ENCODE measurements around the gene PSG7. TPM values are rescaled to one million over a fixed set of nuclear protein-coding genes. Genes with fewer than 3 reads are reported as not detected.
"Not testable (repeated sequence)": the region's sequence is repeated elsewhere in the genome, so short reads cannot be mapped to it uniquely, and the experiment has no call there.

Gene PSG7
- total and polyA plus RNA-seq, 3 experiments from 2014 or later = not detected

DNA sequence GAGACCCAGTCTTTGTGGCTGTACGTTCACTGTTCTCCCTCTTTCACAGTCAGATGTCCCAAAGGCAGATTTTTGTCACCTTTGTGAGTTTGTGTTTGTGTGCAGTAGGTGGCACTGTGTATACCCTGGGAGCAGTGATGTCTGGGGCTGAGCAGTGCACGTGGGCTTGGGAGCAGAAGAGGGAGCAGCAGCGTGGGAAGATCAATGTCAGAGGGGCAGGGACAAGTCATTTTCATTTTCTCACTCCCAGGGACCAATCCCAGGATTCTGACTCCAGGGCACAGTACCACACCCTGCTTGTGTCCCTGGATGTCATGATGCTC is 17.3 kb downstream of the PSG7 start:
- no peaks in the 10 kb centered on the region for H3K36me3 ChIP-seq (ENCODE audit: insufficient read depth, low read length)
- no peak overlapping the region for H3K27ac ChIP-seq (ENCODE audit: low read depth, low read length)
- no peak overlapping the region for H3K4me3 Mint-ChIP-seq
- no peaks in the 10 kb centered on the region for H3K27me3 ChIP-seq (ENCODE audit: insufficient read depth, low read length, poor library complexity, severe bottlenecking)
- ChIA-PET CTCF (no interaction called here), POLR2A (no interaction called here)
- DNase-seq = no peak
- H3K4me1 Mint-ChIP-seq = no peaks in the 10 kb centered on the region
- no peaks in the 10 kb centered on the region for H3K9me3 Mint-ChIP-seq
- H3K36me3 Mint-ChIP-seq = no peaks in the 10 kb centered on the region
- peaks cover 9 to 10% of the 10 kb centered on the region in 2 donors for H3K27me3 Mint-ChIP-seq
- no peaks in the 10 kb centered on the region for H3K4me1 ChIP-seq (ENCODE audit: insufficient read depth, low read length)
- H3K9me3 ChIP-seq (ENCODE audit: low read length) = no peaks in the 10 kb centered on the region
- H3K4me3 ChIP-seq (ENCODE audit: low read length) = no peak overlapping the region
- H3K27ac Mint-ChIP-seq = no peak overlapping the region

DNA sequence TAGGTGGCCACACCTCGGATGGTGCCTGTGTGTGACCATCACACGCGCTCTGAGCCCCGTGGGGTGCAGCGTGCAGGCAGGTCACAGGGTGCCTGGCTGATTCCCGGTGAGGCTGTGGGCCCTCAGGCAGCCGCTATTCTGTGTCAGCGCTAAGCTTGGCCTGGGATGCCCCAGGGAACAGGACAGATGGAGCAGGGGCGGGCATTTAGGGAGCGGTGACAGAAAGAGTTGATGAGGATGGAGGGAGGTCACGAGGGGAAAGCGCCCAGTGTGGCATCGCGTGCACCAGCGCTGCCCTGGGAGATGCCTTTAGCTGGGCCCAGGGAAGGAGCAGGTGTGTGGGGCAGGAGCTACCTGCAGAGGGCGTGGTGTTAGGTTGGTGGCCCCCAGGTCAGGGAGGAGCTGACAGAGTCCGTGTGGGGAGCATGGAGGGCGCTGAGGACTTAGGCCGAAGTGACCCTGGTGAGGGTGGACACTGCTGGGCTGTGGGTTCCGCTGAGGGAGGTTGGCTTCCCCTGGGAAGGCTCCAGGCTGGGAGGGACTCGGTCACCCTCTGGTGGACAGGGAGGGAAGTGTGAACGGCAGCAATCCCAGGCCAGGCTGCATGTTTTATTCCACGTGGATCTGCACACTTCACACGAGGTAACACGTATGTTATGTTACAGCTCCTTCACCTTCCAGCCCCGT is 17.8 kb downstream of the PSG7 start:
- H3K9me3 Mint-ChIP-seq; H3K9me3 ChIP-seq (ENCODE audit: low read length); H3K4me3 Mint-ChIP-seq; H3K36me3 ChIP-seq (ENCODE audit: insufficient read depth, low read length); H3K4me1 ChIP-seq (ENCODE audit: insufficient read depth, low read length); POLR2A ChIA-PET; H3K27me3 ChIP-seq (ENCODE audit: insufficient read depth, low read length, poor library complexity, severe bottlenecking); H3K27ac Mint-ChIP-seq; DNase-seq; H3K4me1 Mint-ChIP-seq; CTCF ChIA-PET; H3K27ac ChIP-seq (ENCODE audit: low read depth, low read length); H3K4me3 ChIP-seq (ENCODE audit: low read length); H3K36me3 Mint-ChIP-seq: not testable (repeated sequence)
- peaks cover 9 to 10% of the 10 kb centered on the region in 2 donors for H3K27me3 Mint-ChIP-seq

DNA sequence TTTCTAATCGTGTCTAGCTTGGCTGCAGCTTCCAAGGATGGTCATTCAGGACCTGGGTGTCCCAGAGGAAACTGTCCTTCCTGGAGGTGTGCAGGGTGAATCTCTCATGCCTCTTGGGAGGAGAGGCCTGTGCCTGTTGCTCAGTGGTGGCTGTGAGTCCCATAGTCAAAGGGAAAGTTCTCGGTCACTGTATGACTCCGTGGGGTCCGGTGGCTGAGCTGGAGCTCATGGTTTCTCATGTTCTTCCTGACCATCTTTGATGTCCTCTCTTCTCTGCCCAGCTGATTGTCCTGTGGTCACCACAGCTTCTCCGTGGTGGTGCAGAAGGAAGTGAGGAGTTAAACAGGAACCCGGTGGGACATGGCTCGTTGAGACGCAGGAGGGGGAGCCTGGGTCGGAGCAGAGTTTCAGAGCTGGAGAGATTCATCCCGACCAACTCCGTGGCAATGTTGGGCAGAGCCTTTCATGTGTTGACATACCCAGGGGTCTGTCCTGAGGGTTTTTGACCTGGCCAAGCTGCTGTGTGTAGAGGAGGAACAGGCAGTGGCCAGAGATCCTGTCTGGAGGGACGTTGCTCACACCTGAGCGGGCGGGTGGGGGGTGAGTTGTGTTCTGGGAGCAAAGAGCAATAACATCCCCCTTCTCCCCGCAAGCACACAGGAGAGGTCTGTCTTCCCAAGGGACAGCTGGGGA is 18.5 kb downstream of the PSG7 start:
- H3K4me3 ChIP-seq (ENCODE audit: low read length); H3K27me3 Mint-ChIP-seq; H3K4me1 ChIP-seq (ENCODE audit: insufficient read depth, low read length); H3K9me3 Mint-ChIP-seq; H3K27ac ChIP-seq (ENCODE audit: low read depth, low read length); H3K36me3 Mint-ChIP-seq; DNase-seq; CTCF ChIA-PET; H3K9me3 ChIP-seq (ENCODE audit: low read length); H3K36me3 ChIP-seq (ENCODE audit: insufficient read depth, low read length); H3K4me3 Mint-ChIP-seq; H3K27me3 ChIP-seq (ENCODE audit: insufficient read depth, low read length, poor library complexity, severe bottlenecking); POLR2A ChIA-PET; H3K4me1 Mint-ChIP-seq: not testable (repeated sequence)
- H3K27ac Mint-ChIP-seq = peak overlapping the region in 1 of 8 donors; percentile 67

DNA sequence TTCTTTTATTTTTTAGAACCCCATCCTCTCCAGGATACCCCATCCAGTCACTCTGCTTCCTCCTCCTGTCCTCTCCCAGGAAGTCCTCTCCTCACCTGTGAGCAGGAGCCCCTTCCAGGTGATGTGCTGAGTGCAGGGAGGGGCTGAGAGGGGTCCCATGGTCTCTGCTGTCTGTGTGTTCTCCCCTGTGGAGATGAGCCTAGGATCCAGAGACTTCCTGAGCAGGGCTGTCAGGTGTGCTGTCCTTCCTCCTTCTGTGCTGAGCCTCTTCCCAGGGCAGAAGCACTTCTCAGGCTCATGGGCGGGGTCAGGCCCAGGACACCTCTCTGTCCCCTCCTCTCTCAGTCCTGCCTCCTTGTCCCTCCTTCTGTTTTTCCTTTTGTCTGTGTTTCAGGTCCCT is 19.4 kb downstream of the PSG7 start, which contains the start of gene PSG6:
Gene PSG6 (minus strand): TSS at position 261 of the 400 bp plus-strand sequence. CDS start 102 bp downstream, at position 159.
- POLR2A ChIA-PET; H3K4me3 Mint-ChIP-seq; H3K4me3 ChIP-seq (ENCODE audit: low read length); H3K4me1 Mint-ChIP-seq; DNase-seq; H3K36me3 ChIP-seq (ENCODE audit: insufficient read depth, low read length); H3K9me3 ChIP-seq (ENCODE audit: low read length); H3K36me3 Mint-ChIP-seq; H3K27ac ChIP-seq (ENCODE audit: low read depth, low read length); H3K9me3 Mint-ChIP-seq; H3K27me3 ChIP-seq (ENCODE audit: insufficient read depth, low read length, poor library complexity, severe bottlenecking); H3K27me3 Mint-ChIP-seq; H3K4me1 ChIP-seq (ENCODE audit: insufficient read depth, low read length); CTCF ChIA-PET: not testable (repeated sequence)
- peak within 1 kb of the TSS in 1 of 8 donors; percentile 67 for H3K27ac Mint-ChIP-seq

DNA sequence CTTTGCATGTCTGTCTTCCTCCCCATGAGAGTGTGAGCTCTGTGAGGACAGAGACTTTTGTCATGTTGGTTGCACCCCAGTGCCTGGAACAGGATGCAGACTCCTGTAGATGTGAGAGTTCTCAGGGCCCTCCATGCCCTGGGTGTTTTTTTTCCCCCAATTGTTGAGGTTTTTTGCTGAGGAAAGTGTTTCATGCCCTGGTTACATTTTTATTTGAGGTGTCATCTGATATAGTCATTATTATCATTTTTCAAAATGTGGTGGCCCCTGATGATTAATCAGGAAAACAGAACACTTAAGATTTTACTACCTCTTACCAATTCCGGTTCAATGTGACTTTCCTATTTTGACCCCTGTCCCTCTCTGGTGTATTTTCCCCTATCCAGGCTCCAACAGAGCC is 20.1 kb downstream of the PSG7 start:
- H3K4me3 Mint-ChIP-seq; H3K27me3 ChIP-seq (ENCODE audit: insufficient read depth, low read length, poor library complexity, severe bottlenecking); H3K9me3 ChIP-seq (ENCODE audit: low read length); H3K27me3 Mint-ChIP-seq; H3K27ac Mint-ChIP-seq; H3K27ac ChIP-seq (ENCODE audit: low read depth, low read length); H3K4me1 ChIP-seq (ENCODE audit: insufficient read depth, low read length); H3K4me3 ChIP-seq (ENCODE audit: low read length); H3K36me3 ChIP-seq (ENCODE audit: insufficient read depth, low read length); CTCF ChIA-PET; POLR2A ChIA-PET; H3K36me3 Mint-ChIP-seq; H3K9me3 Mint-ChIP-seq; DNase-seq; H3K4me1 Mint-ChIP-seq: not testable (repeated sequence)

DNA sequence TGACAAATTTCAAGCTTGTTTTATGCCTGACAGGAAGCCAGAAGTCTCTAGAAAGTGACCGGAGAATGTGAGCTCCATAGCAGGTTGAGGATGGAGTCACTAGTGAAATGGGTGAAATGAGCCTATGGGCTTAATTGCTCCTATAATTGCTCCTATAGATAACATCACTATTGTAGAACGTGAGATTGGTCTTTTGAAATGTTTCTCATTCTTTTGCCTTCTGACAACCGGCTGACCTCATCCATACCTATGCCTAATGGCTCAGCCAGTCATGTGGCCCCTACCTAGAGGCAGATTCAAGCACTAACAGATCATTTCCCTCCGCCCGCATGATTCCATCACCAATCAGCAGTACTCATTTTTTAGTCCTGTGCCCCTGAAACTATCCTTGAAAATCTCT is 23.5 kb downstream of the PSG7 start:
- H3K36me3 ChIP-seq (ENCODE audit: insufficient read depth, low read length); H3K4me3 ChIP-seq (ENCODE audit: low read length); H3K27me3 ChIP-seq (ENCODE audit: insufficient read depth, low read length, poor library complexity, severe bottlenecking); H3K4me3 Mint-ChIP-seq; H3K4me1 Mint-ChIP-seq; H3K9me3 ChIP-seq (ENCODE audit: low read length); H3K36me3 Mint-ChIP-seq; H3K27ac Mint-ChIP-seq; H3K27ac ChIP-seq (ENCODE audit: low read depth, low read length); H3K9me3 Mint-ChIP-seq; H3K4me1 ChIP-seq (ENCODE audit: insufficient read depth, low read length); CTCF ChIA-PET; POLR2A ChIA-PET; DNase-seq: not testable (repeated sequence)
- H3K27me3 Mint-ChIP-seq = peaks cover 4 to 10% of the 10 kb centered on the region in 2 donors

DNA sequence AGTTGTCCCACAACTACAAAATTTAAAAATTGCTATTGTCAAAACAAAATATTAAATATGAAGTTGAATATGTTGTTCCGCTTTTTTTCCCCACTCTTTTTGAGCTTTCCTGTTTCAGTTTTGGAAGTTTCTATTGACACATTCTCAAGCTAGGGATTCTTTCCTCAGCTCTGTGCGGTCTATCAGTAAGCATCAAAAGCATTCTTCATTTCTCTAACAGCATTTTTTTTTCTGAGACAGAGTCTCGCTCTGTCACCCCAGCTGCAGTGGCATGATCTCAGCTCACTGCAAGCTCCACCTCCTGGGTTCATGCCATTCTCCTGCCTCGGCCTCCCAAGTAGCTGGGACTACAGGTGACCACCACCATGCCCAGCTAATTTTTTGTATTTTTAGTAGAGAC is 24.1 kb downstream of the PSG7 start:
- H3K27ac ChIP-seq (ENCODE audit: low read depth, low read length); H3K4me3 ChIP-seq (ENCODE audit: low read length); DNase-seq; POLR2A ChIA-PET; H3K4me1 Mint-ChIP-seq; H3K9me3 Mint-ChIP-seq; H3K4me3 Mint-ChIP-seq; H3K36me3 Mint-ChIP-seq; H3K4me1 ChIP-seq (ENCODE audit: insufficient read depth, low read length); H3K27me3 ChIP-seq (ENCODE audit: insufficient read depth, low read length, poor library complexity, severe bottlenecking); CTCF ChIA-PET; H3K27ac Mint-ChIP-seq; H3K36me3 ChIP-seq (ENCODE audit: insufficient read depth, low read length); H3K9me3 ChIP-seq (ENCODE audit: low read length); H3K27me3 Mint-ChIP-seq: not testable (repeated sequence)

DNA sequence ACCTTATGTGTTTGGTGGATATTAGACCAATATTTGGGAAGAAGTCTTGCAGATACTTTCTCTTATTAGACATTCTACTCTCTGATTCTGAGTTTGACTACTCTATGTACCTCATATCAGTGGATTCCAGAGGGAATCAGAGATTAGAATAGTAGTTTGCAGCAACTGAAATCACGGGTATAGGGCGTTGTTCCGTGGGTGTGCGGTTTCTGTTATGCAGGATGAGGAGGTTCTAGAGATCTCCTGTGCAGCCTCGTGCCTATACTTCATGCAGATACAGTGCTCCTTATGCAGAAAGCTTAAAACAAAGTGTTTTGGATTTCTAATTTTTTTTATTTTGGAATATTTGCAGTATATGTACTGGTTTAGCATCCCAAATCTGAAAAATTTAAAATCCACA is 25.3 kb downstream of the PSG7 start:
- H3K4me1 ChIP-seq (ENCODE audit: insufficient read depth, low read length); H3K9me3 ChIP-seq (ENCODE audit: low read length); H3K4me3 ChIP-seq (ENCODE audit: low read length); H3K4me1 Mint-ChIP-seq; POLR2A ChIA-PET; H3K9me3 Mint-ChIP-seq; H3K27ac Mint-ChIP-seq; H3K27ac ChIP-seq (ENCODE audit: low read depth, low read length); CTCF ChIA-PET; H3K36me3 ChIP-seq (ENCODE audit: insufficient read depth, low read length); H3K4me3 Mint-ChIP-seq; H3K36me3 Mint-ChIP-seq; H3K27me3 ChIP-seq (ENCODE audit: insufficient read depth, low read length, poor library complexity, severe bottlenecking); H3K27me3 Mint-ChIP-seq; DNase-seq: not testable (repeated sequence)

DNA sequence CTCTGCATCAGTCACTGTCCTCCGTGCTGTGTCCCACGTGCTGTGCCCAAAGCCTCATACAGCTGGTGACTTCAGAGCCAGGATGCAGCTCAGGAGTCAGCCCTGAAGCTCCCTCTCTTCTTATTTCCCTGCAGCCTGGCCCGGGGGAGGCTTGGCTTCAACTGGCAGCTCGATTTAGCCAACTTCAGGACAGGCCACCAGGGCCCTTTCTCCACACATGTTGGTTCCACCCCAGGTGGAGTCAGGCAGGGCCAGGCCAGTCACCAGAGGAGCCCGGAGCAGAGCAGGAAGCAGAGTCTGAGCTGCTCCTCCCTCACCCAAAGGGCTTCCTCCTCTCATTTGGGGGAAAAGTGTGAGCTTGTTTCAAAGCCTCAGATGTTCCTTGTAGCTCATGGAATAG is 30.8 kb downstream of the PSG7 start:
- H3K4me3 ChIP-seq (ENCODE audit: low read length); H3K27ac Mint-ChIP-seq; CTCF ChIA-PET; DNase-seq; H3K27me3 ChIP-seq (ENCODE audit: insufficient read depth, low read length, poor library complexity, severe bottlenecking); H3K36me3 ChIP-seq (ENCODE audit: insufficient read depth, low read length); POLR2A ChIA-PET; H3K4me1 ChIP-seq (ENCODE audit: insufficient read depth, low read length); H3K36me3 Mint-ChIP-seq; H3K4me3 Mint-ChIP-seq; H3K9me3 ChIP-seq (ENCODE audit: low read length); H3K9me3 Mint-ChIP-seq; H3K4me1 Mint-ChIP-seq; H3K27ac ChIP-seq (ENCODE audit: low read depth, low read length): not testable (repeated sequence)
- peaks cover 13% of the 10 kb centered on the region in 2 donors for H3K27me3 Mint-ChIP-seq
